A673 (cell line): ENCODE results near the gene ZBTB37.

ENCODE experiments used
- CTCF ChIP-seq: fragments of 300-800, 200-600 bp; sonication (generic); conservative IDR thresholded peaks from 2 replicates; pipeline ENCODE4 v1.5.1; 2017; ENCODE audit warnings: low read depth, mild to moderate bottlenecking, antibody characterized with exemption, low read length, moderate library complexity, mixed read lengths
- EZH2 ChIP-seq: fragments of 200-600 bp; sonication (generic); IDR thresholded peaks from 2 replicates; pipeline ENCODE4 v1.6.1; 2017; ENCODE audit warnings: borderline replicate concordance, low read depth, mild to moderate bottlenecking, mixed read lengths, antibody characterized with exemption, low read length; ENCODE audit not compliant: poor library complexity, severe bottlenecking

- TF ChIP-seq CTCF (no peak), EZH2 (no peak)
Measured at GRCh38 chr1:173824315-173825081, 43.7 kb upstream of the ZBTB37 start, which contains the start of the genes CENPL and DARS2.
